HG03521 (cell line): ENCODE results near the gene TUBA1B.
"Not testable (repeated sequence)": the region's sequence is repeated elsewhere in the genome, so short reads cannot be mapped to it uniquely, and the experiment has no call there.

ENCODE experiments used
- ATAC-seq: cut with Tn5 transposase; IDR thresholded peaks from one replicate; pipeline ENCODE4 v1.9.1; 2021; ENCODE audit warnings: mild to moderate bottlenecking, moderate library complexity; ENCODE audit not compliant: unreplicated experiment

Gene TUBA1B

DNA sequence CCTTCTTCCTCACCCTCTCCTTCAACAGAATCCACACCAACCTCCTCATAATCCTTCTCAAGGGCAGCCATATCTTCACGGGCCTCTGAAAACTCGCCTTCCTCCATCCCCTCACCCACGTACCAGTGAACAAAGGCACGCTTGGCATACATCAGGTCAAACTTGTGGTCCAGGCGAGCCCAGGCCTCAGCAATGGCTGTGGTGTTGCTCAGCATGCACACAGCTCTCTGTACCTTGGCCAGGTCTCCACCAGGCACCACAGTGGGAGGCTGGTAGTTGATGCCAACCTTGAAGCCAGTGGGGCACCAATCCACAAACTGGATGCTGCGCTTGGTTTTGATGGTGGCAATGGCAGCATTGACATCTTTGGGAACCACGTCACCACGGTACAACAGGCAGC is 3.2 kb downstream of the TUBA1B start:
- not testable (repeated sequence) for ATAC-seq

GRCh38 chr12:49126852-49127763 is 4.1 kb downstream of the TUBA1B start:
- no peak for ATAC-seq

DNA sequence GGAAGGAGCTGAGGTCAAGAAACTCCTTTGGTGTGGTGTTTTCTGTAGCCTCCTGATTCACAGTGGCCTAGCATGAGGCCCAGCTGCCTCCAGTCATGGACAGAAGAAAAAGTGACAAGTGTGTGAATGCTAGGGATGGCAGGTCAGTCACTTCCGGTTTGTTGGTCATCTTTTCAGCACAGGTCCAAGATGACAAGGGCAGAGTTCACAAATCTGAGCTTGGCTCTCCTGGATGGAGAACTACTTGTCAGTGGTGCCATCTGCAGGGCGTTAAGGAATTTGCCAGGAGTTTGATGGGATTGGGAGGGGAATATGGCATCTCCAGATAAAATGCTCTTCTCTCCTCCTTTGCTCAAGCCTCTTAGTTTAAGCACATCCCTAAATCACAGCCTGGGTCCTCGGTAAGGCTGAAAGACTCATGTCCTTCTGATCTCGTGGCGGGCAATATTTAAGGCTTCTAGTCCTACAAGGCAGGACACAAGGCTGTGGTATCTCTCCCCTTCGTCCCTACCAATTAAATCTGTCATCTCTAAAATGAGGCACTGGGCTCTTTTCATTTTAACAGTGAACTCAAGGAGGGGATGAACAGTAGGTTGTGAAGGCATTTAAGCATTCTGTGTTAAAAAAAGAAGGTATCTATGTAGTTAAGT is 10.0 kb downstream of the TUBA1B start:
- ATAC-seq, result no peak

DNA sequence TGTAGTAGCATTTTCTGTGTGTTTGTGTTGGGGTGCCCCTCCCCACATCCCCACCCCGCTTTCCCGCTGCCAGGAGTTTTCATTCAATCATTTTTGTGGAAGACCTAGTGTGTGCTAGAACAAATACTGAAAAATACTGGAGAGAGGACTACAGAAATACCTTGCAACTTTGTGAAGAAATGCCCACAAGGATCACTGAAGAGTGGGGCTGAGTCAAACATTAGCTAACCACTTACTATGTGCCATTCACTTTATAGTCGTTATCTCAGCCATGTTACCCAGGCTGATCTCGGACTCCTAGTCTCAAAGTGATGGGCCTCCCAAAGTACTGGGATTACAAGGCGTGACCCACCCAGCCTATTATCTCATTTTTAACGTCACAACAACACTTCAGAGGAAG is 20.0 kb downstream of the TUBA1B start:
- ATAC-seq, result no peak

DNA sequence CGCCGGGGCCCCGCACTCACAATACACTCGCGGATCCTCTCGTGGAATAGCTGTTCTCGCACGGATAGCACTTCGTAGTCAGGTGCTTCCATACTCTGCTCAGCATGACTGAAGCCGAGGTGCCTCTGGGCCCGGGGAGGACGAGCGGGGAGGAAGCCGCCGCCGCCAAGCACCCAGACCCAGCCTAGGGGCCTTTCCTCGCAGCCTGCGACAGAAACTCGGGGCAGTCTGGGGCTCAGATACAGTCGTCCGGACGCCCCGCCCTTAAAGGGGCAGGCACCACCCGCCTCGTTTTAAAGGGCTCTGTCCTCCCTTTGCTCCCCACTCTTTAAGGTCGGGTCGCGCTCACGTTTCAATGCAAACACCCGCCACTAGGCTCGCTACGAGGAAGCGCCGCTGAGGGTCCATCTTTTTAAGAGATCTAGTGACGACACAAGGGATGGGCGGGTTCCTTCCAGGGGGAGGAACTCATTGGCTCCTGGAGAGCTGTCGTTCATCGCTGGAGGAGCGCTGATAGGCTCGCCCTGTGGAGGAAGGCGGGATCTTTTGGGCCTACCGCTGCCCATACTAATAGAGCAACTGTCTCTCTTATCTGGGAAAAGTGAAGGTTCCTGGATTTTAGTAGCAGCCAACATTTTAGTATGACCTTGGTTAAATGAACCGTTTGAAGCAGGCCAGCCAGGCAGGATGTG is 20.6 kb downstream of the TUBA1B start, which contains the start of gene LMBR1L:
TSS of gene LMBR1L (minus strand) at position 384 of the 692 bp plus-strand sequence. CDS start at position 92, 292 bp downstream.
- peak; percentile 97 for ATAC-seq

- ATAC-seq, result no peak
These were observed 21.3 kb downstream of the TUBA1B start for GRCh38 chr12:49109641-49110463.

GRCh38 chr12:49108958-49109404 is 22.2 kb downstream of the TUBA1B start:
- ATAC-seq, result no peak

DNA sequence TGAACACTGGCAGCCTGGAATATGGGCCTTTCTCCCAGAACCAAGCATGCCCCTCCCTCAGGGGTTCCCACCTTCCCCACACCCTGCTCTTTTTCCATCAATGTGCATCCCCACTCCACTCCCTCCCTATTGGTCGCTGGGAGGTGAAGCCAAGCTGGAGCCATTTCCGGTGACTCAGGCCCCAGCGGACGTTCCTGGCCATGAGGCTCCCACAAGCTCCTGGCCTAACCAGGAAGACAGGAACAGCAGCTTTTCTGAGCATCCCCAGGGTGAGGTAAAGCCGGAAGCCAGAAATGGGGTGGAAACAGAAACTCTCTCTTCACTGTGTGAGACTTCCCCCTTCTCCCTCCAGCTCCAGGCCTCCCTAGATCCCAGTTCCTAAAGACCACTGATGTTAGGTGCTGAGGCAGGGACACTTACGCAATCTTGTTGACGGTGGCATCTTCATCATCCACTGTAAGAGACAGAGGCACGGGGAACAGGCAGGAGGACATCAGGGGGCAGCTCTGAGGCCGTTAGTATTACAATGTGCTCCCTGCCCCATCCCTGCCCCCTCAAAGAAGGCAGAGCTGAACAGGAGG is 25.6 kb downstream of the TUBA1B start:
- no peak for ATAC-seq

GRCh38 chr12:49104822-49105221 is 26.4 kb downstream of the TUBA1B start:
- no peak for ATAC-seq

DNA sequence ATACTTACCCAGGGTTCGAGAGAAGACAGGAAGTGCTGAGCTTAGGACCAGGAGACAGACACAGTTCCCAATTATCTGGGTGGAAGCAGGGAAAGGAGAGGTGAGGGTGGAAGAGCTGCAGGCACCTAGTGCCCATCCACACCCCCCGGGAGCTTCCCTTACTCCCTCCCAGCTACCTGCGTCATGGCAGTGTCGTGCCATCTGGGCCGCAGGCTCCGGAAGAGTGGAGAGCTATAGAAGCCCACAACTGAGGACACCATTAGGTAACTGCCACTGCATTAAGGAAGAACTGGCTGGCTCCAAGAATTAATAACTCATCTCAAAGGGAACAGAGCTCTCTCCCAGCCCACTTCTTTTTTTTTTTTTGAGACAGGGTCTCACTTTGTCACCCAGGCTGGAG is 30.8 kb downstream of the TUBA1B start:
- ATAC-seq, result no peak

GRCh38 chr12:49098703-49099102 is 32.5 kb downstream of the TUBA1B start:
- no peak for ATAC-seq

- ATAC-seq, result no peak
These were observed 33.2 kb downstream of the TUBA1B start for GRCh38 chr12:49098035-49098451.

- no peak for ATAC-seq
These were observed 33.8 kb downstream of the TUBA1B start for GRCh38 chr12:49097381-49097780.

- no peak for ATAC-seq
These were observed 36.2 kb downstream of the TUBA1B start for GRCh38 chr12:49094975-49095365.

- no peak for ATAC-seq
These were observed 36.8 kb downstream of the TUBA1B start, which contains the start of gene DHH for GRCh38 chr12:49094160-49094974. TSS of gene DHH (minus strand) at chr12:49094801. CDS start at chr12:49094512, 289 bp downstream.

DNA sequence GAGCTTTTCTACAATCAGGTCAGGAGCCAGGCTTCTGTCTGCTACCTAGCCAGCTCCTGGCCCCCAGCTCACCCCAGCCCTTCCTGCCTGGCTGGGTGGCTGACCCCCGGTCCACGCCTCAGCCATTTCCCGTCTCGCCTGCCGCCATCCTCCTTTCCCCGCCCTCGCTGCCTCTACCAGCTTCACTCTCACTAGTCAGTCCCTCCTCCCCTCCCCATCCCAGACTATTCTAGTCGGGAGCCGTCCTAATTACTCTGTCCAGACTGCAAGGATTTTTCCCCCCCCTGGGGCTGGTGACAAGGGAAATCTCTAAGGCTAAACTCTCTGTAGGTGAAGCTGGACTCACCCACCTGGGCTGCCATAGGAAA is 37.4 kb downstream of the TUBA1B start:
- ATAC-seq, result no peak

DNA sequence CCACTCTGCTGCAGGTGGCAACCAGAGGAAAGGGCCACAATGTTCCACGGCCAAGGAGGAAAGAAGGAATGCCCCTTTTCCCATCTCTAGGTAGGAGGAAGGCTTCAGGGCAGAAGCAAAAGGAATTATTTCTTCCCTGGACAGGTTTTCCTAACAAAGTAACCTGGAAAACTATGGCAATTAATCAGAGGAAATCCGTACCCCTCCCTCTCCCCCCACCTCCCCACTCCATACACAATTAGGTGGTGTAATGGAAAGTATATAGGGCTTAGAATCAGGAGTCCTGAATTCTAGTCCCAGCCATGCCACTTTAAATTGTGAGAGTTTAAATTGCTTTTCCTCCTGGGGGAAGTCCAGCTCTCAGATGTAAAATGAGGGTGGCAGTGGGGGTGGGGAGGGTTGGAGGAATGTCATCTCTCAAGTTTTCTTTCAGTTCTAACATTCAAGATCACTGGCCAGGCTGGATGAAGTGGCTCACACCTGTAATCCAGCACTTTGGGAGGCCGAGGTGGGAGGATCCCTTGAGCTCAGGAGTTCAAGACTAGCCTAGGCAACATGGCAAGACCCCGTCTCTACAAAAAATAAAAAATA is 38.3 kb downstream of the TUBA1B start:
- ATAC-seq, result no peak

DNA sequence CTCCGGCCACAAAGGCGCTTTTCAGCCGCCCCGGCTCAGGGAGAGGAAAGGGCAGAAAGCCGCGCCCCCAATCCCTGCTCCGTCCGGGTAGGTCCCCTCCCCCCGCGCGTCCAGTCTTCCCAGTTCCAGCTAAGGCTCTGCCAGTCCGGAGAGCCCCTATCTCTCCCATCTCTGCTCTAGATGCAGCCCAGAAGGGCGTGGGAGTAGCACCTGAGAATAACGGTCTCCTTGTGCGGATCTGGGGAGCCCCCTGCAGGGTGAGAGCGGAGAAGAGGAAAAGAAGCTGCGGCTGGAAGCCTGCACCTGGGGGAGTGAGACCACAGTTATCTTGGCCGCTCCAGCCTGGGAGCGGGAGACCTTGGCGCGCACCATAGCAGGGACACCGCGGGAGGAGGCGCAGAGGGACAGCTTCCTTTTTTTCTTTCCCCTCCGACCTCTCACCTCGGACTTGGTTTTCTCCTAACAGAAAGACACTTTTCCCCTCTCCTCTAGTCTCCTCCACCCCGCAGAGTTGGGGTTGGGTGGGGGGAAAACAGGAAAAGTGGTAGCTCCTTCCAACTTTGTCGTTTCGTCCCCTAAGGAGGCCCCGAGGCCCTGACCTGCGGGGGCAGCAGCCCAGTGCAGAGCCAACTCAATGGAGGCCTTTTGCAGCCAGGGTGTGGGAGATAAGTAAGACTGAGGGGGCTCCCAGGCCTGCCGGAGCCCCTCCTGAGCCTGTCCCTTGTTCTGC is 38.9 kb downstream of the TUBA1B start:
- no peak for ATAC-seq

- no peak for ATAC-seq
These were observed 39.4 kb downstream of the TUBA1B start for GRCh38 chr12:49091836-49092085.
